GM21526 (cell line): ENCODE measurements around the gene WTAP.
"Not testable (repeated sequence)": the region's sequence is repeated elsewhere in the genome, so short reads cannot be mapped to it uniquely, and the experiment has no call there.

Experiments
- ATAC-seq: cut with Tn5 transposase; IDR thresholded peaks from one replicate; pipeline ENCODE4 v1.9.1; 2021; ENCODE audit warnings: moderate library complexity; ENCODE audit not compliant: unreplicated experiment, low FRiP score

WTAP gene

GRCh38 chr6:159794976-159795375, 67.7 kb downstream of the WTAP start:
- not testable (repeated sequence) for ATAC-seq

- no peak for ATAC-seq
These were observed 70.2 kb downstream of the WTAP start for GRCh38 chr6:159797554-159797953.

GRCh38 chr6:159800141-159800865, 73.0 kb downstream of the WTAP start, which contains the start of gene PNLDC1:
Gene PNLDC1 (plus strand): TSS chr6:159800276. CDS start chr6:159800308, 32 bp downstream.
- no peak for ATAC-seq

- no peak for ATAC-seq
These were observed 74.6 kb downstream of the WTAP start for GRCh38 chr6:159801935-159802334.

DNA sequence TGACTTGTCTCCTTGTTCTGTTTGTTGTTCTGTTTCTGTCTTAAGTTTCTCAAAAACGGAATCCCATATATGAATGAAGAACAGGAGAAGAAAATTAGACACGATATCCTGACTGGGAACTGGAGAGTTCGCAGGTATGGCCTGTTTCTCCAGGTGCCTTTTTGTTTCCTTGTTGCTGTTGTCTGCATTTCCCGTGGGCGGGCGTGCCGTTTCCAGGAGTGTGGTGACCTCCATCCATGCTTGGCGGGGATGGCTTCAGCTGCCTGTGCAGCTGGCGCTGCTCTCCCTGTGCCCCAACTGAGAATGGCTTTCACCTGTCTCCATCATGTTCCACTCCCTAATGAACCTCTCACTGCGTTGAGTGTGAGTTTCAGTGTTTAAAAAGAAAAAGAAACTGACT, 77.2 kb downstream of the WTAP start:
- ATAC-seq = no peak

- no peak for ATAC-seq
These were observed 78.2 kb downstream of the WTAP start for GRCh38 chr6:159805440-159806020.
